HG02678 (cell line): ENCODE results near the gene TMEM222.

Source experiments
- ATAC-seq: cut with Tn5 transposase; IDR thresholded peaks from one replicate; pipeline ENCODE4 v1.9.1; 2021; ENCODE audit warnings: mild to moderate bottlenecking, moderate library complexity; ENCODE audit not compliant: unreplicated experiment

Gene TMEM222

GRCh38 chr1:27306071-27306470 is 15.9 kb upstream of the TMEM222 start:
- ATAC-seq = no peak

GRCh38 chr1:27306892-27307761 is 14.8 kb upstream of the TMEM222 start:
- ATAC-seq = no peak

GRCh38 chr1:27307874-27308598 is 13.9 kb upstream of the TMEM222 start:
- ATAC-seq = no peak

- no peak for ATAC-seq
These were observed 7.8 kb upstream of the TMEM222 start for GRCh38 chr1:27314169-27314568.

GRCh38 chr1:27314737-27315136 is 7.2 kb upstream of the TMEM222 start:
- no peak for ATAC-seq

GRCh38 chr1:27316860-27317259 is 5.1 kb upstream of the TMEM222 start:
- no peak for ATAC-seq

GRCh38 chr1:27318136-27318535 is 3.8 kb upstream of the TMEM222 start:
- no peak for ATAC-seq

GRCh38 chr1:27318596-27318995 is 3.4 kb upstream of the TMEM222 start:
- no peak for ATAC-seq

- ATAC-seq = no peak
These were observed 742 bp downstream of the TMEM222 start for GRCh38 chr1:27322569-27323240.

GRCh38 chr1:27325286-27325685 is 3.3 kb downstream of the TMEM222 start:
- no peak for ATAC-seq

GRCh38 chr1:27327964-27328363 is 6.0 kb downstream of the TMEM222 start:
- no peak for ATAC-seq

- ATAC-seq = no peak
These were observed 8.8 kb downstream of the TMEM222 start for GRCh38 chr1:27330786-27331185.

GRCh38 chr1:27331426-27331825 is 9.5 kb downstream of the TMEM222 start:
- no peak for ATAC-seq

- ATAC-seq = no peak
These were observed 10.0 kb downstream of the TMEM222 start for GRCh38 chr1:27331922-27332321.

- ATAC-seq = no peak
These were observed 10.7 kb downstream of the TMEM222 start for GRCh38 chr1:27332536-27333281.

- no peak for ATAC-seq
These were observed 11.8 kb downstream of the TMEM222 start for GRCh38 chr1:27333717-27334279.

GRCh38 chr1:27335506-27336422 is 13.8 kb downstream of the TMEM222 start:
- ATAC-seq = no peak

GRCh38 chr1:27336756-27337155 is 14.8 kb downstream of the TMEM222 start:
- no peak for ATAC-seq

GRCh38 chr1:27338751-27339150 is 16.8 kb downstream of the TMEM222 start:
- no peak for ATAC-seq

- no peak for ATAC-seq
These were observed 17.2 kb downstream of the TMEM222 start for GRCh38 chr1:27339213-27339612.
